Neural cell (in vitro differentiated cells): Measurements from ENCODE around the gene MYCN. TPM values are rescaled to one million over a fixed set of nuclear protein-coding genes. Genes with fewer than 3 reads are reported as not detected.

Experiments used
- H2AFZ ChIP-seq: fragments of 200-600, 300-800 bp; sonication (generic), shearing (Covaris generic); 2 replicates; pipeline ENCODE4 v1.6.0; 2014; ENCODE audit warnings: low read depth, mild to moderate bottlenecking, antibody characterized with exemption, low read length, moderate library complexity
- H3F3A ChIP-seq: fragments of 200-600 bp; shearing (Covaris generic); 2 replicates; pipeline ENCODE4 v1.6.1; 2016; ENCODE audit warnings: mild to moderate bottlenecking, moderate library complexity, mixed read lengths, antibody characterized with exemption, low read length; ENCODE audit not compliant: insufficient read depth, poor library complexity, severe bottlenecking
- H3K27ac ChIP-seq: fragments of 200-600, 300-800 bp; sonication (generic), shearing (Covaris generic); 2 replicates; pipeline ENCODE4 v1.5.1; 2014; ENCODE audit warnings: mild to moderate bottlenecking, low read length, moderate library complexity
- H3K27me3 ChIP-seq: fragments of 300-800, 200-600 bp; sonication (generic), shearing (Covaris generic); 2 replicates; pipeline ENCODE4 v1.6.0; 2014; ENCODE audit warnings: mild to moderate bottlenecking, low read depth, low read length, moderate library complexity; ENCODE audit not compliant: insufficient read depth
- H3K36me3 ChIP-seq: fragments of 300-800, 200-600 bp; sonication (generic), shearing (Covaris generic); 2 replicates; pipeline ENCODE4 v1.5.1; 2014; ENCODE audit warnings: mild to moderate bottlenecking, antibody characterized with exemption, low read length, moderate library complexity; ENCODE audit not compliant: insufficient read depth
- H3K4me2 ChIP-seq: fragments of 300-800, 200-600 bp; sonication (generic), shearing (Covaris generic); 2 replicates; pipeline ENCODE4 v1.6.0; 2014; ENCODE audit warnings: mild to moderate bottlenecking, low read length
- H3K4me3 ChIP-seq: fragments of 300-800, 200-600 bp; sonication (generic), shearing (Covaris generic); 2 replicates; pipeline ENCODE4 v1.5.1; 2014; ENCODE audit warnings: mild to moderate bottlenecking, low read length, moderate library complexity
- H3K79me2 ChIP-seq: fragments of 200-600 bp; shearing (Covaris generic); replicated peaks from 2 replicates; pipeline ENCODE4 v1.6.0; 2014; ENCODE audit warnings: mild to moderate bottlenecking, low read length, moderate library complexity; ENCODE audit not compliant: insufficient read depth
- H3K9ac ChIP-seq: fragments of 300-800, 200-600 bp; sonication (generic), shearing (Covaris generic); 2 replicates; pipeline ENCODE4 v1.6.1; 2016; ENCODE audit warnings: mild to moderate bottlenecking, low read length, mixed read lengths
- H3K9me2 ChIP-seq: fragments of 200-600 bp; shearing (Covaris generic); 2 replicates; pipeline ENCODE4 v1.6.1; 2016; ENCODE audit warnings: mild to moderate bottlenecking, low read length, mixed read lengths; ENCODE audit not compliant: insufficient read depth
- H3K9me3 ChIP-seq: fragments of 200-600, 300-800 bp; sonication (generic), shearing (Covaris generic); 2 replicates; pipeline ENCODE4 v1.6.1; 2016; ENCODE audit warnings: mild to moderate bottlenecking, mixed run types, low read length, moderate library complexity, mixed read lengths
- H4K20me1 ChIP-seq: fragments of 200-600 bp; shearing (Covaris generic); 2 replicates; pipeline ENCODE4 v1.6.1; 2016; ENCODE audit warnings: mild to moderate bottlenecking, mixed run types; ENCODE audit not compliant: insufficient read depth
- EP300 ChIP-seq: fragments of 450-650 bp; conservative IDR thresholded peaks from 2 replicates; pipeline ENCODE4 v1.6.1; 2014; ENCODE audit warnings: antibody characterized with exemption, mild to moderate bottlenecking, moderate library complexity; ENCODE audit not compliant: poor library complexity, severe bottlenecking
- EZH2 ChIP-seq: fragments of 200-600, 300-800 bp; shearing (Covaris generic), sonication (generic); IDR thresholded peaks from 2 replicates; pipeline ENCODE4 v1.6.1; 2014; ENCODE audit warnings: antibody characterized with exemption, low read length, borderline replicate concordance, mild to moderate bottlenecking; ENCODE audit not compliant: insufficient read depth, poor library complexity, severe bottlenecking
- MXI1 ChIP-seq: fragments of 450-650 bp; conservative IDR thresholded peaks from 2 replicates; pipeline ENCODE4 v1.6.1; 2014; ENCODE audit warnings: antibody characterized with exemption, mild to moderate bottlenecking; ENCODE audit not compliant: poor library complexity, severe bottlenecking
- POLR2AphosphoS5 ChIP-seq: IDR thresholded peaks from 2 replicates; pipeline ENCODE4 v1.6.1; 2012
- RAD21 ChIP-seq: fragments of 450-650 bp; conservative IDR thresholded peaks from 2 replicates; pipeline ENCODE4 v1.6.1; 2014; ENCODE audit warnings: antibody characterized with exemption, mild to moderate bottlenecking, moderate library complexity
- SMC3 ChIP-seq: fragments of 450-650 bp; conservative IDR thresholded peaks from 2 replicates; pipeline ENCODE4 v1.6.1; 2014; ENCODE audit warnings: antibody characterized with exemption, mild to moderate bottlenecking, moderate library complexity; ENCODE audit not compliant: poor library complexity
- TAF1 ChIP-seq: IDR thresholded peaks from 2 replicates; pipeline ENCODE4 v1.6.1; 2012; ENCODE audit warnings: low read depth
- polyA plus RNA-seq: library from polyadenylated mRNA; depleted of rRNA; stranded (reverse); fragments of >200 nt; gene quantifications from 2 replicates; pipeline ENCODE4 v1.2.3, GENCODE V29; 2014
- TF ChIP-seq, protein P1 (sequence below): IDR thresholded peaks from 2 replicates; pipeline ENCODE4 v1.6.1; 2012; ENCODE audit warnings: borderline replicate concordance
- TF ChIP-seq, protein P2 (sequence below): fragments of 450-650 bp; IDR thresholded peaks from 2 replicates; pipeline ENCODE4 v1.5.1; 2014; ENCODE audit warnings: antibody characterized with exemption, mild to moderate bottlenecking, moderate library complexity; ENCODE audit not compliant: poor library complexity, severe bottlenecking

Gene MYCN
- polyA plus RNA-seq, 1 donor from 2014 or later, result 25.1 TPM

GRCh38 chr2:15895615-15896469 is 44.5 kb upstream of the MYCN start:
- Histone ChIP-seq H2AFZ (no peak overlapping the region), H3K27ac (no peak overlapping the region)

DNA sequence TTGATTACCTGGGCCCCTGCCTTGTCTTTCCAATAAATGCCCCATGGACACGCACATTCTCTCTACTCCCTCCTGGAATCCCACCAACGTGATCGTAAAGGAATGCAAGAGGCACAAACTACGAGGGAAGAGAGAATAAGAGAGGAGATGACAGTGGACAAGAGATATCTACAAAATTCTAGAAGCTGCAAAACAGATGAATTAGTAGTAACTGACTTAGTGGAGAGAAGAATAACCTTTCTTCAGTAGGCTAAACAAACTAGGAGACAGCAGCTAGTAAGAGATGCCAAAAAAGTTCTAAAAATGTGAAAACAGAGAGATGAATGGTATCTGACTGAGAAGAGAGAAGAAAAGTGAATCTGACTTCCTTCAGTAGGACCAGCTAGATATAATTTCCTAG is 43.5 kb upstream of the MYCN start:
- TF ChIP-seq MXI1 (no peak), TAF1 (no peak), RAD21 (no peak), EP300 (no peak), SMC3 (no peak), EZH2 (no peak), POLR2AphosphoS5 (no peak)
- TF ChIP-seq, protein P1, sequence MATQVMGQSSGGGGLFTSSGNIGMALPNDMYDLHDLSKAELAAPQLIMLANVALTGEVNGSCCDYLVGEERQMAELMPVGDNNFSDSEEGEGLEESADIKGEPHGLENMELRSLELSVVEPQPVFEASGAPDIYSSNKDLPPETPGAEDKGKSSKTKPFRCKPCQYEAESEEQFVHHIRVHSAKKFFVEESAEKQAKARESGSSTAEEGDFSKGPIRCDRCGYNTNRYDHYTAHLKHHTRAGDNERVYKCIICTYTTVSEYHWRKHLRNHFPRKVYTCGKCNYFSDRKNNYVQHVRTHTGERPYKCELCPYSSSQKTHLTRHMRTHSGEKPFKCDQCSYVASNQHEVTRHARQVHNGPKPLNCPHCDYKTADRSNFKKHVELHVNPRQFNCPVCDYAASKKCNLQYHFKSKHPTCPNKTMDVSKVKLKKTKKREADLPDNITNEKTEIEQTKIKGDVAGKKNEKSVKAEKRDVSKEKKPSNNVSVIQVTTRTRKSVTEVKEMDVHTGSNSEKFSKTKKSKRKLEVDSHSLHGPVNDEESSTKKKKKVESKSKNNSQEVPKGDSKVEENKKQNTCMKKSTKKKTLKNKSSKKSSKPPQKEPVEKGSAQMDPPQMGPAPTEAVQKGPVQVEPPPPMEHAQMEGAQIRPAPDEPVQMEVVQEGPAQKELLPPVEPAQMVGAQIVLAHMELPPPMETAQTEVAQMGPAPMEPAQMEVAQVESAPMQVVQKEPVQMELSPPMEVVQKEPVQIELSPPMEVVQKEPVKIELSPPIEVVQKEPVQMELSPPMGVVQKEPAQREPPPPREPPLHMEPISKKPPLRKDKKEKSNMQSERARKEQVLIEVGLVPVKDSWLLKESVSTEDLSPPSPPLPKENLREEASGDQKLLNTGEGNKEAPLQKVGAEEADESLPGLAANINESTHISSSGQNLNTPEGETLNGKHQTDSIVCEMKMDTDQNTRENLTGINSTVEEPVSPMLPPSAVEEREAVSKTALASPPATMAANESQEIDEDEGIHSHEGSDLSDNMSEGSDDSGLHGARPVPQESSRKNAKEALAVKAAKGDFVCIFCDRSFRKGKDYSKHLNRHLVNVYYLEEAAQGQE, result no peak
- TF ChIP-seq, protein P2, sequence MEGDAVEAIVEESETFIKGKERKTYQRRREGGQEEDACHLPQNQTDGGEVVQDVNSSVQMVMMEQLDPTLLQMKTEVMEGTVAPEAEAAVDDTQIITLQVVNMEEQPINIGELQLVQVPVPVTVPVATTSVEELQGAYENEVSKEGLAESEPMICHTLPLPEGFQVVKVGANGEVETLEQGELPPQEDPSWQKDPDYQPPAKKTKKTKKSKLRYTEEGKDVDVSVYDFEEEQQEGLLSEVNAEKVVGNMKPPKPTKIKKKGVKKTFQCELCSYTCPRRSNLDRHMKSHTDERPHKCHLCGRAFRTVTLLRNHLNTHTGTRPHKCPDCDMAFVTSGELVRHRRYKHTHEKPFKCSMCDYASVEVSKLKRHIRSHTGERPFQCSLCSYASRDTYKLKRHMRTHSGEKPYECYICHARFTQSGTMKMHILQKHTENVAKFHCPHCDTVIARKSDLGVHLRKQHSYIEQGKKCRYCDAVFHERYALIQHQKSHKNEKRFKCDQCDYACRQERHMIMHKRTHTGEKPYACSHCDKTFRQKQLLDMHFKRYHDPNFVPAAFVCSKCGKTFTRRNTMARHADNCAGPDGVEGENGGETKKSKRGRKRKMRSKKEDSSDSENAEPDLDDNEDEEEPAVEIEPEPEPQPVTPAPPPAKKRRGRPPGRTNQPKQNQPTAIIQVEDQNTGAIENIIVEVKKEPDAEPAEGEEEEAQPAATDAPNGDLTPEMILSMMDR, result no peak
- H3K79me2 ChIP-seq, result no peaks in the 10 kb centered on the region
- H3K4me2 ChIP-seq, result no peak overlapping the region
- no peaks in the 10 kb centered on the region for H3K27me3 ChIP-seq
- H3K27ac ChIP-seq, result no peak overlapping the region
- H3K9me2 ChIP-seq, result no peaks in the 10 kb centered on the region
- peaks cover 4% of the 10 kb centered on the region for H3K9me3 ChIP-seq
- no peak overlapping the region for H3K9ac ChIP-seq
- no peaks in the 10 kb centered on the region for H3F3A ChIP-seq
- H4K20me1 ChIP-seq, result no peaks in the 10 kb centered on the region
- no peak overlapping the region for H3K4me3 ChIP-seq
- H2AFZ ChIP-seq, result no peak overlapping the region
- no peaks in the 10 kb centered on the region for H3K36me3 ChIP-seq

More at GRCh38 chr2:15895615-15896469, 44.5 kb upstream of the MYCN start:
- H3K9me2 ChIP-seq, result no peaks in the 10 kb centered on the region
- no peaks in the 10 kb centered on the region for H3K27me3 ChIP-seq
- H3K4me3 ChIP-seq, result no peak overlapping the region
- no peaks in the 10 kb centered on the region for H3K36me3 ChIP-seq
- H3K4me2 ChIP-seq, result no peak overlapping the region
- no peak overlapping the region for H3K9ac ChIP-seq
- no peaks in the 10 kb centered on the region for H3K9me3 ChIP-seq
- H4K20me1 ChIP-seq, result no peaks in the 10 kb centered on the region
- H3K79me2 ChIP-seq, result no peaks in the 10 kb centered on the region
- H3F3A ChIP-seq, result no peaks in the 10 kb centered on the region
- TF ChIP-seq, protein P2, result no peak
- TF ChIP-seq POLR2AphosphoS5, result no peak
- TF ChIP-seq EZH2, result no peak
- TF ChIP-seq MXI1, result no peak
- TF ChIP-seq, protein P1, result no peak
- no peak for TF ChIP-seq EP300
- TF ChIP-seq TAF1, result no peak
- no peak for TF ChIP-seq RAD21
- TF ChIP-seq SMC3, result no peak
